GM19238 (cell line): ENCODE measurements around the gene DNAJC7.
"Not testable (repeated sequence)": the region's sequence is repeated elsewhere in the genome, so short reads cannot be mapped to it uniquely, and the experiment has no call there.

Experiments
- DNase-seq: peaks from one replicate; pipeline ENCODE4 v3.0.0; 2011; ENCODE audit warnings: low spot score; ENCODE audit not compliant: insufficient read length

DNAJC7 gene

DNA sequence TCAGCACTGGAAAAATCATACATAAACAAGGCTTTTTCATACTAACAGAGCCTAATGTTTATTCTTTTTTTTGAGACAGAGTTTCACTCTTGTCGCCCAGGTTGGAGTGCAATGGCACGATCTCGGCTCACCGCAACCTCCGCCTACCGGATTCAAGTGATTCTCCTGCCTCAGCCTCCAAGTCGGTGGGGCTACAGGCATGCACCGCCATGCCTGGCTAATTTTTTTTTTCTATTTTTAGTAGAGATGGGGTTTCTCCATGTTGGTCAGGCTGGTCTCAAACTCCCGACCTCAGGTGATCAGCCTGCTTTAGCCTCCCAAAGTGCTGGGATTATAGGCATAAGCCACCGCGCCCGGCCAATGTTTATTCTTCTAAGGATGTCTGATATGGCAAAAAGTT lies 3.5 kb downstream of the DNAJC7 start:
- DNase-seq: not testable (repeated sequence)

GRCh38 chr17:42012363-42012762 lies 4.9 kb downstream of the DNAJC7 start:
- not testable (repeated sequence) for DNase-seq

DNA sequence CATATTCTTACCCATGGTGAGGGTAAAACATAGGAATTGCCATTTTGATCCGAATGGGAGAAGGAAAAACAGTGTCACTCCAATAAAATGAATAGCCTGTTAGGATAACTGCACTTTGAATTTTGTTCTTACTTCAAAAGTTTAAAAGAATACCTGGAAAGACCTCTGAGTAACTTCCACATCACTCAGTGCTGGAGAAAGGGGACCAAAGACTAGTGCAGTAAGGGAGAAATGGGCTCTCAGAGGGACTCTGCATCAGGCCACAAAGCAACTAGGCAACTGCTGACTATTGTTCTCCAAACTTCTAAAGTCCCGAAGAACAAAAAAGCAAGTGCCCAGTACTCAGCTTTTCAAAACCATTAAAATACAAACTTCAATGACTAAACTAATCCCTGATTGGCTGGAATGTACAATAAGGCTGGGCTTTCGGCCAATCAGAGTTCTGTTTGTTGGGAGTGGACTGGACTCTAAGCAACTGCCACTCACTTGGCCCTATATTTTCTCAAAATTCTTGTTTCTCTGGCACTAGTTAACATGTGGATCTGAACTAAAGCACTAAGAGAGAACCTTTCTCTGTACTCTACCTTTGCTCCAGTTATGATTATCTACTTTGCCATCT lies 6.2 kb downstream of the DNAJC7 start:
- no peak for DNase-seq

DNA sequence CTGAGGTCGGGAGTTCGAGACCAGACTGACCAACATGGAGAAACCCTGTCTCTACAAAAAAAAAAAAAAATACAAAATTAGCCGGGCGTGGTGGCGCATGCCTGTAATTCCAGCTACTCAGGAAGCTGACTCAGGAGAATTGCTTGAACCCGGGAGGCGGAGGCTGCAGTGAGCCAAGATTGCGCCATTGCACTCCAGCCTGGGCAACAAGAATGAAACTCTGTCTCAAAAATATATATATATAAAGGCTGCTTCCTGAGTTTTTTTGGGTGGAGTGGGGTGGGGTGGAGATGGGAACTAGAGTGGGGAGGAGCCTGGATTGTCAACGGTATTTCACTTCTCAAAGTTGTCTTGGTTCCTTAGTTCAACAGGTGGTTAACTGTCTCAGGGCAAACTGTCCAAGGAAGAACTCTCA lies 7.0 kb downstream of the DNAJC7 start:
- DNase-seq: not testable (repeated sequence)

DNA sequence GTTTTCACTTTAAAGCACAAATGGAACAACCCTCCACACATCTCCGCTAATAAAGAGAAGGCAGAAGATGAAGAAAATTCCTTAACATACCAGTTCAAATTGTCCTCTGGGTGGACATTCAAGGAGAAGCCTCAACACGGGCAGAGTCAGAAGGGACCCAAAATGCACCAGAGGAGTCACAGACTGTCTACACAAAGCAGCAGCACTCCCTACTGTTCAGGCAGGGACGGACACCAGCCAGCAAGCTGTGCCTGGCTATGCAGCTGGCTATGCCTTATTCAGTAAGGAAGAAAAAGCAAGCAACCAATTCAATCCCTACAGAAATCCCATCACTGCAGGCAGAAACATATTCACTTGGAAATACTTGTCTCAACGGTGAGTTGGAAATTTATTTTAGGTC lies 8.1 kb downstream of the DNAJC7 start:
- no peak for DNase-seq

GRCh38 chr17:42005166-42005565 lies 12.1 kb downstream of the DNAJC7 start:
- DNase-seq: no peak

GRCh38 chr17:42002792-42003301 lies 14.4 kb downstream of the DNAJC7 start:
- DNase-seq: no peak

DNA sequence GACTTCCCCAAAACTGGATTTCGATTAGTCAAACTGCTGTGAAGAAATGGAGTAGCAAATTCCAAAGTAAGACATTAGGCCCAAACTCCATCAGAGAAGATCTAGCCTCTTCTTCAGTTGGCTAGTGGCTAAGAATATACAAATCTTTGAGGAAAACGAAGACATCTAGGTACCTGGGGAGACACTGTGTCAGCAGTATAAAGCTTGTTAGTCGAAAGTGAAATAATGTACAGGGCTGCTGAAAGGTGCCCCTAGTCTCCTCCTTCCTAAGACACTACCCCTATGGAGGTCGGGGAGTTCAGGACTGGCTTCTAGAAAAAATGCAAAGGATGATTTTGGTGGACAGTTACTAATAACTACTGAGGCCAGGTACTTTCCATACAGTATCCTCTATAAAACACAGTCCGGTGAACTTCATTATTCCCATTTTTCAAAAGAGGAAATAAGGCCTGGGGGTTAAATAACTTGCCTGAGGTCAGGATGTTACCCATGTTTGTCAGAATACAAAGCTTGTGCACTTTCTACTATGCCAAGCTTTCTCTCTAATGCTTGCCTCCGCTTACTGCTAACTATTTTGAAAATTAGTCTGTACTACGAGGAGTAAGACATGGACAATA lies 15.0 kb downstream of the DNAJC7 start:
- no peak for DNase-seq

DNA sequence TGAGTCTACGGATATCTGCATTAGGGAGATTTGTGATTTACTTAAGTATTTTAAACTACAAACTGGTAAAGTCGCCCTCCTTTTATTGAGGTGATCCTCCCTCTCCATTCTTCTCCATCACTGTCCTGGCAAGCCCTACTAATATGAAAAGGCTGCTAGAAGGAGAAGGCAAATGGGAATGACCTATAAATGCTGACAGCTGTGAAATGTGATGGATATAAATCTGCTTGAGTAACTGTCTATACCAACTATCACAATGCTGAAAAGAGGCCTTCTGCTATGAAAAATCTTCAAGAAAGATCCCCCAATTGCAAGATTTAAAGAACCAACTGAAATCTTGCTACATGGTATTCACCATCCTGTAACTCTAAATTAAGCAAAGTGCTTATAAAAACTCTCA lies 15.5 kb downstream of the DNAJC7 start:
- DNase-seq: no peak

DNA sequence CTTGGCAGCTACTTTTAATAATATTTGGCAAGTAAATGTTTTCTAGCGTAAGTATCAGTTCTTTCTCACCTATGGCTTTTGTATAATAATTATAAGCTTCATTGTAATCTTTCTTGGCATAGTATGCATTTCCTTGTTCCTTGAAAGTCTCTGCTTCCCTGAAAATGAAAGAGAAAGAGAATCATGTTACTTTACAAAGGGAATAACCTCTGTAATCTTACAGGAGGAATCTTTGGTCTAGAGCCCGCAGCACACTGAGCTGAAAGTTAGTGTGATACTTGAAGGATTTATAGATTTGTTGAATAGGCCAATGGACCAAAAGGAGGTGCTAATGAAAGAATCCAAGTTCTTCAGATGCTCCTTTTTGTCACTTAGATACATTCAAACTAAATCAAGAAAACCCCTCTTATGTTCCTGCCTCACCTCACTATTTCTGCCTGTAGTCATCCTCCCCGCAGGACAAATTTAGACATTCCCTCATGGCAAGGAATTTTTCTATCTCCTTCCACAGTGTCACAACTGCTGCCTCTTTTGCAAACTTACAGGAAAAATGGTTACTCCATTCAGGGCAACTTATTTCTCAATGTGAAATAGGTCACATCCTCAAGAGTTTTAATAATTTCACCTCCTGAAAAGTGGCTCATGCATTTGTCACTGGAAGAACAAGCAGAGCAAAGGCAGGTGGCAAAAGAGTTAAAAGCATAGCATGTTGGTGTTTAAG lies 16.7 kb downstream of the DNAJC7 start:
- no peak for DNase-seq

GRCh38 chr17:41998497-41998896 lies 18.7 kb downstream of the DNAJC7 start:
- no peak for DNase-seq

DNA sequence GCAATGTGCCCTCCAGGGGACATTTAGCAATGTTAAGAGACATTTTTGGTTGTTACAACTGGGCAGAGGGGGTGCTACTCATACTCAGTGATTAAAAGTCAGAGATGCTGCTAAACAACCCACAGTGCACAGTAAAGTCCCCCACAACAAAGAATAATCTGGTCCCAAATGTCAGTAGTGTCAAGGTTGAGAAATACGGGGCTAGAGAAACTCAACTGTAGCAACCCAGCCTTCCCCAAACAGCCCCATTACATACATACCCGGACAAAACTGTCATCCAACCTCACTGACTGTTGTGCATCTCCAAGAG lies 20.4 kb downstream of the DNAJC7 start:
- DNase-seq: no peak

DNA sequence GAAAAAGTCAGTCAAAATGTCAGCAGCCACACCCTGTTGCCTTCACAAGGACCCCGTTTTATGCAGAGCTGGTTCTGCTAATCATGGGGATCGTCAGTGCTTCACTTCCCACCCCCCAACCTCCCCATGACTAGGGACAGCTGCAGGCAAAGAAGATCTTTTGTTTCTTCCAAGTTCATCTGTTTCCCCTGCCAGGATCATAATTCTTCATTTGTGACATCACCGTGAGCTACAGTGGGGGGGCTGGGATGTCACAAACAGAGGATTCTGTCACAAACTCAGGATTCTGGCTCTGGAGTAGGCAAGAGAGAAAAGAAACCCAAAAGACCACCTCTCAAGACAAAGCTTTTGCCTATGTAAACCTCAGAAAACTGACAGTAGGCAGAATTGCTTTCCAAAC lies 24.7 kb downstream of the DNAJC7 start:
- no peak for DNase-seq

- no peak for DNase-seq
Measured at GRCh38 chr17:41989702-41990419, 27.4 kb downstream of the DNAJC7 start.

DNA sequence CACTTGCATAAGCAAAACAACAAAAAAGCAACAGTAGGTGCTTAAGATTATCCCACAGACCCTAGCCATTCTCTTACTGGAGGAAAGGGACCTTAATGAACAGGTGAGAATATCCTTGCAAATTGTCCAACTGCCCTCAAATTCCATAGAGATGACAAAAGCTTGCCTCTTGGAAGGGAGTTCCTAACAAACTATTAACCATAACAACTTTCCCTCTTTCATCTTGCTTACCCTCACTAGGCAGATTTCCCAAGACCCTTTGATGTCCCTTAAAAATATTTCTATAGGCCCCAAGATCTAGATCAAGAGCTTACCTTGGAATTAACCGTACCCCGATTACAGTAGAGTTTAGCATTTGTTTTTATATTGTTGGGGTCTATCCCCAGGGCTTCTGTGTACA lies 28.8 kb downstream of the DNAJC7 start:
- no peak for DNase-seq

DNA sequence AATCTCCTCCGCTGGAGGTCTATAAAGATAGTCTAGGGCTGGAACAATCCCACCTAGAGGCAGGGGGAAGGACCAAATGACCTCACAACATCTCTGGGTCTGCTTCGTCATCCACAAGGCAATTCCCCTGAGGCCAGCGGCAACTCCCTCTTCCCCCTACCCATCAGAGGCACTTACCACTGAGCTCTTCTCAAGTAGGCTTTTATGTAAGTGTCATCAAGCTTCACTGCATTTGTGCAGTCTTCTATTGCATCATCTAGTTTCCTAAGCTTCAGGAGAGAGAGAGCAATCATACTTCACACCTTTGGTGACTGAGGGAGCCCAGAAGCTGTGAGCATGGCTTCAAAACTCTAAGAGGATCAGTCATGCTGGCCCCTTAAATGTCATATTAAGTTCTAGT lies 29.6 kb downstream of the DNAJC7 start:
- DNase-seq: no peak

- no peak for DNase-seq
Measured at GRCh38 chr17:41986634-41987033, 30.6 kb downstream of the DNAJC7 start.

GRCh38 chr17:41985919-41986318 lies 31.3 kb downstream of the DNAJC7 start:
- no peak for DNase-seq

DNA sequence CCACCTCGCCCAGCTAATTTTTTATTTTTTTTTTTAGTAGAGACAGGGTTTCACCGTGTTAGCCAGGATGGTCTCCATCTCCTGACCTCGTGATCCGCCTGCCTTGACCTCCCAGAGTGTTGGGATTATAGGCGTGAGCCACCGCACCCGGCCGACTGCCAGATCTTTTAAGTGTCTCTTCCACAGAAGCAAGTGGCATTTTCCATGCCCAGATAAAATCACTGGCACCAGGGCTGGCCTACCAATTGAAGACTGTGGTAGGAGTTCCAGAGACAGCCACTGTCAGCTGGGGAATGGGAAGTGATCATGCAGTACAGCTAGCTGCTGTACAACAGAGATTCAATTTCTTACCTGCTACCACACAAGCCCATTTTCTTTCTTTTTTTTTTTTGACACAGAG lies 32.8 kb downstream of the DNAJC7 start:
- DNase-seq: no peak

DNA sequence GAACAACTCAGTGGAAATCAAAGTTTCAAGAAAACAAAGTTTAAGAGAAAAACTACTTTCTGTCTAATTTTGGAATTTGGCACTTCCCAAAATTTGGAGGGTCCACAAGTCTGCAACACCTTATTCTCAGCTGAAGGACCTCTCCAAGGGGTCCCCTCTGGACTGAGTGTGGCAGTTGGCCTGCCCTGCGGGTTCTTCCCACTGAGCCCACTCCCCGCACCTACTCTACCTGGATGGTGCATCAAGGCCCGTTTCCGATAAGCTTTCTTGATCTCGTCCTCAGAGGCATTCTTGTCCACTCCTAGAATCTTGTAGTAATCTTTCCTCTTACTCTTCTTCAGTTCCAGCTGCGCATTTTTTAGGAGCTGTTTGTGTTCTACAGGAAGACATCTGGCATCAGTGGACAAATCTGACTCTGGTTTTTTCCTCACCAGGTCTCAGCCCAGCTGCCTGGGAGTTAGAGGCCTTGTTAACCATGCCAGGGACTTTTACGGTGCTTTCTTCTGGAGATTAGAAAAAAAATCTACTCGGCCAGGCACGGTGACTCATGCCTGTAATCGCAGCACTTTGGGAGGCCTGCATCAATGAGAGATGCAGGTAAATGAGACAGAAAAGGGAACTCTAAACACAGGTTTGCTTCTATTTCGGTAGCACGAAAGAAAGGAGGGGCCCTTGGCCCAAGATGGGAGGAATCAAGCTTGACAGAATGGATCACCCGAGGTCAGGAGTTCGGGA lies 35.0 kb downstream of the DNAJC7 start:
- DNase-seq: no peak

- DNase-seq: no peak
Measured at GRCh38 chr17:41977991-41978390, 39.2 kb downstream of the DNAJC7 start.
